ENCODE results near the gene KMT2D. TPM values are rescaled to one million over a fixed set of nuclear protein-coding genes. Genes with fewer than 3 reads are reported as not detected.

The KMT2D gene
- total and polyA plus RNA-seq, 2 of the 8 experiments (the other 6 are each of a cell fraction or from before 2014, with no cell fraction given): 9.1 to 86.3 TPM

- no peak for TF ChIP-seq CHD7 (IDR thresholded peaks at IDR 0.05; ENCODE audit: insufficient replicate concordance, low read length)
- no peak for TF ChIP-seq SP2 (IDR thresholded peaks at IDR 0.05; ENCODE audit: low read length)
- no peak for TF ChIP-seq SUZ12 (IDR thresholded peaks at IDR 0.05; ENCODE audit: low read length)
- TF ChIP-seq CBX8 (IDR thresholded peaks at IDR 0.05; ENCODE audit: borderline replicate concordance, low read depth, low read length): no peak
- no peak for TF ChIP-seq BRCA1 (IDR thresholded peaks at IDR 0.05; ENCODE audit: low read depth, low read length)
- no peak for TF ChIP-seq RAD21 (IDR thresholded peaks at IDR 0.05 in 1 of 2, conservative IDR thresholded peaks at IDR 0.05 in 1 of 2; ENCODE audit: low read depth in 2 of 2, low read length in 2 of 2)
- no peak for TF ChIP-seq KDM1A (IDR thresholded peaks at IDR 0.05; ENCODE audit: borderline replicate concordance, low read length)
- no peak for TF ChIP-seq SIN3A (conservative IDR thresholded peaks at IDR 0.05 in 1 of 2, IDR thresholded peaks at IDR 0.05 in 1 of 2; ENCODE audit: low read depth in 1 of 2, low read length in 2 of 2)
- no peak for TF ChIP-seq EGR1 (IDR thresholded peaks at IDR 0.05; ENCODE audit: borderline replicate concordance, low read depth, low read length)
- no peak for TF ChIP-seq SAP30 (IDR thresholded peaks at IDR 0.05; ENCODE audit: insufficient read depth, insufficient replicate concordance, low read length)
- no peak for TF ChIP-seq POU5F1 (IDR thresholded peaks at IDR 0.05; ENCODE audit: low read depth, low read length)
- TF ChIP-seq SP4 (IDR thresholded peaks at IDR 0.05; ENCODE audit: low read length): no peak
Observed at GRCh38 chr12:49088932-49089330, 28.3 kb upstream of the KMT2D start (continued).

Measured in H1 (cell line).